Nephron (organoid): ENCODE results near the gene RHPN2.

ENCODE experiments used
- H3K27ac Mint-ChIP-seq, 3 experiments: 2 replicates each; pipeline ENCODE4 v1.8.0; 2020; ENCODE audit warnings: mixed read lengths in 3 of 3, mild to moderate bottlenecking in 2 of 3, moderate library complexity in 1 of 3
- H3K27me3 Mint-ChIP-seq: 2 replicates; pipeline ENCODE4 v1.8.0; 2021; ENCODE audit warnings: low read depth, mild to moderate bottlenecking, moderate library complexity, mixed read lengths
- H3K36me3 Mint-ChIP-seq: 2 replicates; pipeline ENCODE4 v1.8.0; 2020; ENCODE audit warnings: low read depth, mixed read lengths
- H3K4me1 Mint-ChIP-seq: 2 replicates; pipeline ENCODE4 v1.8.0; 2020; ENCODE audit warnings: mixed read lengths
- H3K4me3 Mint-ChIP-seq, 3 experiments: 2 replicates each; pipeline ENCODE4 v1.8.0; 2020; ENCODE audit warnings: mild to moderate bottlenecking in 3 of 3, mixed read lengths in 3 of 3, moderate library complexity in 2 of 3
- H3K9me3 Mint-ChIP-seq: 2 replicates; pipeline ENCODE4 v1.8.0; 2020; ENCODE audit warnings: mixed read lengths
- TF ChIP-seq, protein P1 (sequence below), 3 experiments: fragments of 200-600 bp; sonication (generic); IDR thresholded peaks; one replicate each; pipeline ENCODE4 v1.5.0; 2021; ENCODE audit warnings: antibody characterized with exemption in 3 of 3; ENCODE audit not compliant: unreplicated experiment in 3 of 3

The RHPN2 gene

DNA sequence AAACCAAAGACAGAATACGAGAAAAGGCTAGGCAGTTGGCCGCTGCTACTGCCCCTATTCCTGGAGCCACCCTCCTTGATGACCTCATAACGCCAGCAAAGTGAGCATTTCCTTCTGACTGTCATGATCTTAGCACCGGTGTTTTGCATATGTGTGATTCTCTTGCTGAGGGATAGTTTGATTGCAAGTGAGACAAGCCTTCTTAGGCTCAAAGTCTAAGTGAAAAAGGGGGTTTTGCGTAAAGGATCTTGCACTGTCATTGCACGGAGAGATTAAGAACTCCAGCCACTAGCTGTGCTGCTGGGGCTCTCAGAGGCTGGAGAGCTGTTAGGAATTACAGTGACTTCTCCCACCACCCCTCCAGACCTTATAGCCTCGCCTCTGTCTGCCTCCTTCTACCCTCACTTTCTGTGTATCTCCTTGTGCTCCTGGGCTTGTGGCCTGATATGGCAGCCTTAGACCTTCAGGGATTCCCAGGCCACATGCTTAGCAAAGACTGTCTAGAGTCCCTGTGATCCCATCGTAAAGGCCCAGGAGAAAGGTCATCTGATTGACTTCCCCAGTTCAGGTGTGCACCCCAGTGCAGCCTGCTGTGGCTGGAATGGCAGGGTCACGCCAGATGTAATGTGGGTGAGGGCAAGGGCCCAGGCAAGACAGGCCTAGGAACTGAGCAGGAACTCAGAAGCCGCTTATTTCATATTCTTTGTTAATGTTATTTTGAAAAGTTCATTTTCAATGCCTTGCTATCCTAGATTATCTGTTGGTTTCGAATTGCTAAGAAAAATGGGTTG is 28.9 kb upstream of the RHPN2 start:
- H3K27me3 Mint-ChIP-seq = no peaks in the 10 kb centered on the region
- H3K27ac Mint-ChIP-seq = peak overlapping the region; percentile 80 to 97 (median 90)
- H3K4me3 Mint-ChIP-seq = no peak overlapping the region
- no peaks in the 10 kb centered on the region for H3K9me3 Mint-ChIP-seq
- TF ChIP-seq, protein P1, sequence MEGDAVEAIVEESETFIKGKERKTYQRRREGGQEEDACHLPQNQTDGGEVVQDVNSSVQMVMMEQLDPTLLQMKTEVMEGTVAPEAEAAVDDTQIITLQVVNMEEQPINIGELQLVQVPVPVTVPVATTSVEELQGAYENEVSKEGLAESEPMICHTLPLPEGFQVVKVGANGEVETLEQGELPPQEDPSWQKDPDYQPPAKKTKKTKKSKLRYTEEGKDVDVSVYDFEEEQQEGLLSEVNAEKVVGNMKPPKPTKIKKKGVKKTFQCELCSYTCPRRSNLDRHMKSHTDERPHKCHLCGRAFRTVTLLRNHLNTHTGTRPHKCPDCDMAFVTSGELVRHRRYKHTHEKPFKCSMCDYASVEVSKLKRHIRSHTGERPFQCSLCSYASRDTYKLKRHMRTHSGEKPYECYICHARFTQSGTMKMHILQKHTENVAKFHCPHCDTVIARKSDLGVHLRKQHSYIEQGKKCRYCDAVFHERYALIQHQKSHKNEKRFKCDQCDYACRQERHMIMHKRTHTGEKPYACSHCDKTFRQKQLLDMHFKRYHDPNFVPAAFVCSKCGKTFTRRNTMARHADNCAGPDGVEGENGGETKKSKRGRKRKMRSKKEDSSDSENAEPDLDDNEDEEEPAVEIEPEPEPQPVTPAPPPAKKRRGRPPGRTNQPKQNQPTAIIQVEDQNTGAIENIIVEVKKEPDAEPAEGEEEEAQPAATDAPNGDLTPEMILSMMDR (IDR thresholded peaks at IDR 0.05; ENCODE audit: unreplicated experiment in 3 of 3) = no peak
- peaks cover 62% of the 10 kb centered on the region for H3K36me3 Mint-ChIP-seq
- H3K4me1 Mint-ChIP-seq = no peaks in the 10 kb centered on the region

DNA sequence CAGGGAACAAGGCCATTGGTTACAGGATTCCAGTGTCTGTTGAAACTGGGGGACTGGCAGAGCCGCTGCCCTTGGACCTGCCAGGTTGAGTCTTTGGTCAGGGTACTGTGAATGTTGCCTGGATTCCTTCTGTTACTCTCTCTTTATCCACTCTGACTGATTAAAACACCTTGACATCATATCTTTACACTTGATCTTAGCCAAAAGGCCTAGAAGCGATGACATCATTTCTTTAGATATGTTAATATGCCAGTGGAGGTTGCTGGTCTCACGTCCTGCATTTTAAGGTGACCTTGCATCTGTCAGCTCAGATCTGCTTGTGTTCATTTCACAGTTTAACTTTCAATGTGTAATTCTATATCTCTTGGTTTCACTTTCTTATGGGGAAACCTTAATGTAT is 25.5 kb upstream of the RHPN2 start:
- H3K27me3 Mint-ChIP-seq = no peaks in the 10 kb centered on the region
- no peaks in the 10 kb centered on the region for H3K9me3 Mint-ChIP-seq
- H3K4me3 Mint-ChIP-seq = no peak overlapping the region
- no peak overlapping the region for H3K27ac Mint-ChIP-seq
- H3K4me1 Mint-ChIP-seq = no peaks in the 10 kb centered on the region
- TF ChIP-seq, protein P1 (IDR thresholded peaks at IDR 0.05; ENCODE audit: unreplicated experiment in 3 of 3) = no peak
- H3K36me3 Mint-ChIP-seq = peaks cover 42% of the 10 kb centered on the region

DNA sequence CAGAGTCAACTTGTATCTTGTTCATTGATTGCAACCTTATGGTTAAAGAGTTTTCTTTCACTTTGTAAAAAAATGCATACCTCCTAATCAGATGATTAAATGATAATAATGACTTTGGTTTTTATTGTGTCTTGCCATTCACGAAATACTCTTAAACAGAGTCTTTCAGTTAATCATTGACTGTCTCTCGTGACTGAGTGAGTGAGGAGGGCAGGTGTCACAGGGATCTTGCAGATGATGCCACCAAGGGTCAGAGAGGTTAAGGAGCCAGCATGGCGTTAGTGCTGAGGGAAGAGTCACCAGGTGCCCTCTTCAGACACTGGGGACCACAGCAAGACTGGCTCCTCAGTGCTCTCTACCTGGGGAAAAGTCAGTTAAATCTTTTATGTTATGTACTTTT is 24.3 kb upstream of the RHPN2 start:
- TF ChIP-seq, protein P1 (IDR thresholded peaks at IDR 0.05; ENCODE audit: unreplicated experiment in 3 of 3) = no peak
- H3K36me3 Mint-ChIP-seq = peaks cover 34% of the 10 kb centered on the region

DNA sequence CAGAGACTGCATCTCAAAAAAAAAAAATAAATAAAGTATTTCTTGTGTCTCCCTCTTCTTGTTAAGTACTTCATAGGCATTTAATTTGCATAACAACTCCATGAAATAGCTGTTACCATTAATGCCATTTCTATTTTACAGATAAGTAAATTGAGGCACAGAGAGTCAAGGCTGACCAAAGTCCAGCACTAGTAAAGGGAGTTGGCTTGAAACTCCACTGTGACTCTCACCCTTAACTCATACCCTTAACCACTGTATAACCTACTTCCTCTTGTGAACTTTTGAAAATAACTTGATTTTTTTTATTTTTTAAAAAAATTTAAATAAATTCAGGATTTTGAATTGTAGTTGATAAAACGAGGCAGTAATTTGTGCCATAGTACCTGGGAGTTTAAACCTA is 22.3 kb upstream of the RHPN2 start:
- TF ChIP-seq, protein P1 (IDR thresholded peaks at IDR 0.05; ENCODE audit: unreplicated experiment in 3 of 3) = no peak
- Mint-ChIP-seq H3K27ac (no peak overlapping the region), H3K4me3 (no peak overlapping the region), H3K9me3 (no peaks in the 10 kb centered on the region), H3K27me3 (no peaks in the 10 kb centered on the region), H3K36me3 (peaks cover 25% of the 10 kb centered on the region), H3K4me1 (peaks cover 11% of the 10 kb centered on the region)

More for the DNA sequence above, 24.3 kb upstream of the RHPN2 start:
- H3K9me3 Mint-ChIP-seq = no peaks in the 10 kb centered on the region
- H3K27me3 Mint-ChIP-seq = no peaks in the 10 kb centered on the region
- H3K27ac Mint-ChIP-seq = peak overlapping the region in 1 of 3 experiments; percentile 26
- H3K4me3 Mint-ChIP-seq = no peak overlapping the region
- H3K4me1 Mint-ChIP-seq = peaks cover 6% of the 10 kb centered on the region

DNA sequence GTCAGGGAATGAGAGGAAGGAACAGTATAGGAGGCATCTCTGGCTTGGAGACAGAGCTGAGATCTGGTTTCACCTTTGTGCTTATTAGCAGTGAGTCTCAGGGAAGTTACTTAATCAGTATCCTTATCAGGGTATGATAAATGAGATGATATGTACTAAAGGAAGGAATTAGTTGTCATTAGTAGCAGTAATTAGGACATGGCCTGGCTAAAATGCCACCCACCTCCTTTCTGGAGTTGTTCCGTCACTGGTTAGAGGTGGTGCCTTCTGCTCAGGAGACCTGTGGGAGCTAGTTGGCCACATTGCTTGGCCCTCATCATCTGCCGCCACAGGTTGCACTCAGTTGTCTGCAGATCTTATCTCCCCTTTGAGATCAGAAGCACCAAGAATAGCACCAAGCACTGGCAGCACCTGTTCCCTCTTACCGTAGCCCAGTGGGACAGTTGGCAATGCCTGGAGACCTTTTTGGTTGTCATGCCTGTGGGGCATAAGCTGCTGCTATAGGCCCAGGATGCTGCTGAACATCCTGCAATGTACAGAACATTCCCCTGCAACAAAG is 21.0 kb upstream of the RHPN2 start:
- Mint-ChIP-seq H3K9me3 (no peaks in the 10 kb centered on the region), H3K36me3 (peaks cover 16% of the 10 kb centered on the region), H3K4me3 (no peak overlapping the region), H3K27me3 (no peaks in the 10 kb centered on the region), H3K27ac (no peak overlapping the region), H3K4me1 (peaks cover 24% of the 10 kb centered on the region)
- TF ChIP-seq, protein P1 (IDR thresholded peaks at IDR 0.05; ENCODE audit: unreplicated experiment in 3 of 3) = no peak
